IMR-90 (cell line): Measurements from ENCODE around the gene PLAA. TPM values are rescaled to one million over a fixed set of nuclear protein-coding genes. Genes with fewer than 3 reads are reported as not detected.

ENCODE experiments used
- ATAC-seq: fragments of 200-7000 bp; cut with Tn5 transposase; 2 replicates; pipeline ENCODE4 v1.9.1; 2020; ENCODE audit warnings: low read depth, mild to moderate bottlenecking, moderate library complexity
- BruUV-seq: library from RNA; stranded (reverse); fragments of 400-500 nt; replicated peaks from 2 replicates; lab custom pipeline; 2021; lab: Mats Ljungman, UMichigan
- CTCF ChIA-PET: fragments of 300-600 bp; formaldehyde crosslinking; extraction: SDS; loops from one replicate; lab custom pipeline; 2021; ENCODE audit warnings: antibody characterized with exemption; lab: Yijun Ruan, JAX
- POLR2A ChIA-PET: fragments of 300-600 bp; sonication (Branson Sonifier 250); formaldehyde crosslinking; loops from one replicate; lab custom pipeline; 2022; ENCODE audit warnings: antibody characterized with exemption; ENCODE audit not compliant: unreplicated experiment; lab: Charles Lee
- DNase-seq: peaks from one replicate; pipeline ENCODE4 v3.0.0; 2013
- H2AFZ ChIP-seq: replicated peaks from 2 replicates; pipeline ENCODE3; 2013; ENCODE audit warnings: low read length, mild to moderate bottlenecking; ENCODE audit not compliant: poor library complexity
- H2AK5ac ChIP-seq: 2 replicates; pipeline ENCODE4 v1.6.1; 2013; ENCODE audit warnings: low read depth, low read length, inconsistent platforms
- H2AK9ac ChIP-seq: replicated peaks from 2 replicates; pipeline ENCODE3; 2013; ENCODE audit warnings: mild to moderate bottlenecking, low read depth, low read length, moderate library complexity; ENCODE audit not compliant: poor library complexity
- H2BK120ac ChIP-seq: 2 replicates; pipeline ENCODE4 v1.6.1; 2013; ENCODE audit warnings: low read depth, low read length, inconsistent platforms
- H2BK15ac ChIP-seq: 3 replicates; pipeline ENCODE4 v1.6.1; 2013; ENCODE audit warnings: low read depth, low read length, inconsistent platforms
- H2BK20ac ChIP-seq: 2 replicates; pipeline ENCODE4 v1.6.1; 2013; ENCODE audit warnings: low read depth, mild to moderate bottlenecking, inconsistent platforms, low read length, moderate library complexity
- H2BK5ac ChIP-seq: 2 replicates; pipeline ENCODE4 v1.6.1; 2013; ENCODE audit warnings: mild to moderate bottlenecking, low read depth, low read length, inconsistent platforms; ENCODE audit not compliant: poor library complexity, severe bottlenecking
- H3K14ac ChIP-seq: replicated peaks from 2 replicates; pipeline ENCODE4 v1.6.1; 2013; ENCODE audit warnings: low read depth, low read length, inconsistent platforms
- H3K18ac ChIP-seq: 2 replicates; pipeline ENCODE4 v1.6.1; 2013; ENCODE audit warnings: low read depth, low read length, control low read depth
- H3K23ac ChIP-seq: 2 replicates; pipeline ENCODE4 v1.6.1; 2013; ENCODE audit warnings: low read depth, low read length, inconsistent platforms
- H3K27ac ChIP-seq: 2 replicates; pipeline ENCODE4 v1.5.1; 2013; ENCODE audit warnings: mild to moderate bottlenecking, control low read depth, low read length; ENCODE audit not compliant: insufficient read depth
- H3K27me3 ChIP-seq: 2 replicates; pipeline ENCODE4 v1.6.1; 2013; ENCODE audit warnings: low read length; ENCODE audit not compliant: control insufficient read depth, insufficient read depth
- H3K36me3 ChIP-seq: 2 replicates; pipeline ENCODE4 v1.6.1; 2013; ENCODE audit warnings: low read length, mixed read lengths; ENCODE audit not compliant: control insufficient read depth, insufficient read depth
- H3K4ac ChIP-seq: 2 replicates; pipeline ENCODE4 v1.6.1; 2013; ENCODE audit warnings: low read depth, low read length, inconsistent platforms
- H3K4me1 ChIP-seq: 2 replicates; pipeline ENCODE4 v1.6.1; 2013; ENCODE audit warnings: low read length, mixed read lengths; ENCODE audit not compliant: control insufficient read depth, insufficient read depth
- H3K4me2 ChIP-seq: 2 replicates; pipeline ENCODE4 v1.6.1; 2013; ENCODE audit warnings: low read depth, mild to moderate bottlenecking, control low read depth, low read length, moderate library complexity
- H3K4me3 ChIP-seq: 2 replicates; pipeline ENCODE4 v1.5.1; 2013; ENCODE audit warnings: low read depth, mild to moderate bottlenecking, control low read depth, low read length, moderate library complexity; ENCODE audit not compliant: insufficient read depth
- H3K56ac ChIP-seq: 2 replicates; pipeline ENCODE4 v1.6.1; 2013; ENCODE audit warnings: low read length, inconsistent platforms; ENCODE audit not compliant: insufficient read depth; ENCODE audit errors: extremely low read depth
- H3K79me1 ChIP-seq, 2 experiments: 2 replicates each; pipeline ENCODE4 v1.6.1; 2013; ENCODE audit warnings: low read length in 2 of 2, inconsistent platforms in 1 of 2, low read depth in 1 of 2
- H3K9ac ChIP-seq: 2 replicates; pipeline ENCODE4 v1.6.1; 2013; ENCODE audit warnings: low read depth, low read length, control low read depth
- H3K9me1 ChIP-seq: 2 replicates; pipeline ENCODE4 v1.6.1; 2013; ENCODE audit warnings: low read length, inconsistent platforms; ENCODE audit not compliant: insufficient read depth
- H3K9me3 ChIP-seq: 2 replicates; pipeline ENCODE4 v1.6.1; 2013; ENCODE audit warnings: low read length; ENCODE audit not compliant: control insufficient read depth, insufficient read depth
- H4K20me1 ChIP-seq: 2 replicates; pipeline ENCODE4 v1.6.1; 2013; ENCODE audit warnings: low read length, inconsistent platforms; ENCODE audit not compliant: insufficient read depth
- H4K5ac ChIP-seq: 2 replicates; pipeline ENCODE4 v1.6.1; 2013; ENCODE audit warnings: mild to moderate bottlenecking, low read depth, low read length, control low read depth
- H4K8ac ChIP-seq, 2 experiments: 2 replicates each; pipeline ENCODE4 v1.6.1; 2013; ENCODE audit warnings: low read depth in 2 of 2, low read length in 2 of 2, control low read depth in 1 of 2, inconsistent platforms in 1 of 2
- H4K91ac ChIP-seq: 2 replicates; pipeline ENCODE4 v1.6.1; 2013; ENCODE audit warnings: low read depth, low read length, inconsistent platforms; ENCODE audit not compliant: insufficient read depth
- BHLHE40 ChIP-seq: fragments of 150-350 bp; IDR thresholded peaks from 2 replicates; pipeline ENCODE4 v1.6.1; 2016; ENCODE audit warnings: mild to moderate bottlenecking, low read depth, low read length
- CEBPB ChIP-seq: IDR thresholded peaks from 2 replicates; pipeline ENCODE4 v1.6.1; 2012; ENCODE audit warnings: low read depth, low read length, improper control_type of control experiment
- CHD1 ChIP-seq: IDR thresholded peaks from 2 replicates; pipeline ENCODE4 v1.6.1; 2012; ENCODE audit warnings: low read depth, low read length, improper control_type of control experiment
- ELK1 ChIP-seq: fragments of 150-350 bp; IDR thresholded peaks from 2 replicates; pipeline ENCODE4 v1.6.1; 2016; ENCODE audit warnings: low read depth, mild to moderate bottlenecking, low read length, moderate library complexity, borderline replicate concordance
- FOS ChIP-seq: fragments of 150-350 bp; IDR thresholded peaks from 2 replicates; pipeline ENCODE4 v1.6.1; 2016; ENCODE audit warnings: low read depth, low read length
- MAFK ChIP-seq: IDR thresholded peaks from 2 replicates; pipeline ENCODE4 v1.6.1; 2012; ENCODE audit warnings: low read depth, low read length, improper control_type of control experiment
- MAZ ChIP-seq: IDR thresholded peaks from 2 replicates; pipeline ENCODE4 v1.6.1; 2012; ENCODE audit warnings: low read depth, mild to moderate bottlenecking, low read length, improper control_type of control experiment, moderate library complexity, borderline replicate concordance
- MXI1 ChIP-seq: IDR thresholded peaks from 2 replicates; pipeline ENCODE4 v1.6.1; 2012; ENCODE audit warnings: low read depth, mild to moderate bottlenecking, low read length, moderate library complexity, borderline replicate concordance
- NFE2L2 ChIP-seq: fragments of 150-350 bp; IDR thresholded peaks from 2 replicates; pipeline ENCODE4 v1.6.1; 2016; ENCODE audit warnings: low read depth, mild to moderate bottlenecking, low read length
- POLR2A ChIP-seq: IDR thresholded peaks from 2 replicates; pipeline ENCODE4 v1.6.1; 2012; ENCODE audit warnings: mild to moderate bottlenecking, low read depth, low read length
- RAD21 ChIP-seq: IDR thresholded peaks from 2 replicates; pipeline ENCODE4 v1.6.1; 2012; ENCODE audit warnings: low read length, improper control_type of control experiment
- RCOR1 ChIP-seq: IDR thresholded peaks from 2 replicates; pipeline ENCODE4 v1.6.1; 2012; ENCODE audit warnings: mild to moderate bottlenecking, low read length, improper control_type of control experiment; ENCODE audit not compliant: insufficient replicate concordance
- RFX5 ChIP-seq: IDR thresholded peaks from 2 replicates; pipeline ENCODE4 v1.8.0; 2012; ENCODE audit warnings: low read depth, mild to moderate bottlenecking, low read length, moderate library complexity
- SMC3 ChIP-seq: fragments of 150-350 bp; IDR thresholded peaks from 2 replicates; pipeline ENCODE4 v1.6.1; 2016; ENCODE audit warnings: low read depth, mild to moderate bottlenecking, antibody characterized with exemption, low read length, moderate library complexity
- USF2 ChIP-seq: fragments of 150-350 bp; IDR thresholded peaks from 2 replicates; pipeline ENCODE4 v1.6.1; 2017; ENCODE audit warnings: mild to moderate bottlenecking, antibody characterized with exemption, low read length, low read depth
- WGBS, 2 experiments: methylation state at CpG; one replicate each; pipeline versions ENCODE4 v1.1.5 to v1.1.7; 2013; ENCODE audit warnings: missing lambda C conversion rate in 2 of 2; ENCODE audit not compliant: insufficient read length in 1 of 2; ENCODE audit errors: extremely low coverage in 2 of 2; 5-methylcytosine and 5-hydroxymethylcytosine counted together
- dilution Hi-C: fragments of 300-500 bp; cut with HindIII; formaldehyde crosslinking; loops from one replicate; pipeline ENCODE4 v1.14.3; 2018; ENCODE audit warnings: low sequenced_read_pairs; ENCODE audit not compliant: unreplicated experiment
- in situ Hi-C: fragments of 300-500 bp; cut with MboI; formaldehyde crosslinking; loops from 3 replicates; pipeline ENCODE4 v1.14.3; 2019; ENCODE audit warnings: low sequenced_read_pairs, inconsistent platforms, mixed read lengths
- intact Hi-C: fragments of 100-400 bp; cut with micrococcal nuclease; formaldehyde crosslinking; loops from 2 replicates; pipeline ENCODE4 v1.10.0; 2022
- polyA plus RNA-seq, 3 experiments: library from polyadenylated mRNA; depleted of rRNA; stranded (reverse); fragments of >200 nt; gene quantifications; 2 replicates each; pipeline ENCODE4 v1.2.3, GENCODE V29; 2012; ENCODE audit warnings: low replicate concordance in 1 of 3
- total RNA-seq: library from RNA; depleted of rRNA; stranded (reverse); fragments of >200 nt; gene quantifications from 2 replicates; pipeline ENCODE4 v1.2.3, GENCODE V29; 2012
- TF ChIP-seq, protein P1 (sequence below): conservative IDR thresholded peaks from 2 replicates; pipeline ENCODE4 v1.5.1; 2012; ENCODE audit warnings: mild to moderate bottlenecking, low read depth, low read length, improper control_type of control experiment

The PLAA gene
- total and polyA plus RNA-seq, 2 of the 4 experiments (the other 2 are of a cell fraction), result 18.2 to 24.4 TPM

DNA sequence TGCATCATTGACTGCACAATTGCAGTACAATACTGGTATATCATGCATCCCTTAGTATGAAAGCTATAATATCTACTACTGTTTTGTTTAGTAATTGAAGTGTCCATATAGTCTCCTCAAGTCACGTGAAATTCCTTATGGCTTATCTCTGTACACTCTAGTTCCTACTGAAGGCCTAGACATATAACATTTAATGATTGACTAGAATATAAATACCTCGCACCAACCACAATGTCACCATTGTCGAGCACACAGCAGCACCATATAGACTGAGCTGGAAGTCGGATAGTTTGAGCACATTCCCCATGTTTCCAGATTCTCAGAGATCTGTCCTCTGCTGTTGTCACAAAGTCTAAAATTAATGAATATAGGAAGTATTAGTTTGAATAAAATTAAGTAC, 21.4 kb downstream of the PLAA start:
- Histone ChIP-seq H3K79me1 (peaks cover 19 to 20% of the 10 kb centered on the region in 2 experiments; a peak in 3 of 4 replicates), H3K4ac (no peak overlapping the region), H3K27ac (no peak overlapping the region), H3K56ac (no peak overlapping the region), H3K4me2 (no peak overlapping the region), H2BK120ac (no peak overlapping the region), H2BK15ac (no peak overlapping the region), H4K20me1 (no peaks in the 10 kb centered on the region), H3K23ac (no peak overlapping the region), H3K9me1 (no peaks in the 10 kb centered on the region), H4K8ac (no peak overlapping the region), H3K9ac (no peak overlapping the region), H3K18ac (no peak overlapping the region), H3K4me3 (no peak overlapping the region), H3K4me1 (peaks cover 1% of the 10 kb centered on the region; the same call in 1 of the 2 replicates), H3K14ac (no peak overlapping the region), H2BK5ac (no peak overlapping the region), H2AFZ (no peak overlapping the region), H4K5ac (no peak overlapping the region), H3K9me3 (no peaks in the 10 kb centered on the region), H2AK9ac (no peak overlapping the region), H3K27me3 (no peaks in the 10 kb centered on the region), H2AK5ac (no peak overlapping the region), H4K91ac (no peak overlapping the region), H2BK20ac (no peak overlapping the region), H3K36me3 (peaks cover 29% of the 10 kb centered on the region)
- no CpG with 5 or more reads among the region's 4 CpGs for WGBS, 2 experiments
- in situ Hi-C loops (no loop called here), intact Hi-C loops (no loop called here), dilution Hi-C loops (no loop called here)
- BruUV-seq, result no TSS peak
- DNase-seq (no peak), ATAC-seq (no peak)
- TF ChIP-seq MXI1 (no peak), NFE2L2 (no peak), POLR2A (no peak), MAFK (no peak), ELK1 (no peak), CEBPB (no peak), USF2 (no peak), RAD21 (no peak), RFX5 (no peak), MAZ (no peak), BHLHE40 (no peak), RCOR1 (no peak), CHD1 (no peak), SMC3 (no peak), FOS (no peak)
- TF ChIP-seq, protein P1, sequence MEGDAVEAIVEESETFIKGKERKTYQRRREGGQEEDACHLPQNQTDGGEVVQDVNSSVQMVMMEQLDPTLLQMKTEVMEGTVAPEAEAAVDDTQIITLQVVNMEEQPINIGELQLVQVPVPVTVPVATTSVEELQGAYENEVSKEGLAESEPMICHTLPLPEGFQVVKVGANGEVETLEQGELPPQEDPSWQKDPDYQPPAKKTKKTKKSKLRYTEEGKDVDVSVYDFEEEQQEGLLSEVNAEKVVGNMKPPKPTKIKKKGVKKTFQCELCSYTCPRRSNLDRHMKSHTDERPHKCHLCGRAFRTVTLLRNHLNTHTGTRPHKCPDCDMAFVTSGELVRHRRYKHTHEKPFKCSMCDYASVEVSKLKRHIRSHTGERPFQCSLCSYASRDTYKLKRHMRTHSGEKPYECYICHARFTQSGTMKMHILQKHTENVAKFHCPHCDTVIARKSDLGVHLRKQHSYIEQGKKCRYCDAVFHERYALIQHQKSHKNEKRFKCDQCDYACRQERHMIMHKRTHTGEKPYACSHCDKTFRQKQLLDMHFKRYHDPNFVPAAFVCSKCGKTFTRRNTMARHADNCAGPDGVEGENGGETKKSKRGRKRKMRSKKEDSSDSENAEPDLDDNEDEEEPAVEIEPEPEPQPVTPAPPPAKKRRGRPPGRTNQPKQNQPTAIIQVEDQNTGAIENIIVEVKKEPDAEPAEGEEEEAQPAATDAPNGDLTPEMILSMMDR, result no peak
- POLR2A ChIA-PET, result no interaction called here
- CTCF ChIA-PET, result no interaction called here
